Sciatic nerve (tissue), 2 donors: ENCODE measurements around the gene FIGLA. TPM values are rescaled to one million over a fixed set of nuclear protein-coding genes. Genes with fewer than 3 reads are reported as not detected.
"Not testable (repeated sequence)": the region's sequence is repeated elsewhere in the genome, so short reads cannot be mapped to it uniquely, and the experiment has no call there.

Experiments
- ATAC-seq: fragments of 200-7000 bp; cut with Tn5 transposase; one replicate; pipeline ENCODE4 v1.9.1; 2020; ENCODE audit warnings: mild to moderate bottlenecking, moderate library complexity
- DNase-seq: peaks from one replicate; pipeline ENCODE4 v3.0.0-alpha.2; 2020; ENCODE audit warnings: low spot score
- intact Hi-C: fragments of 100-400 bp; cut with DNase I; formaldehyde crosslinking; loops from one replicate; pipeline ENCODE4 v1.14.2; 2022
- total RNA-seq: library from RNA; stranded (reverse); fragmentation: NEBNext Ultra II Directional; extraction: Animal tissue kit (Norgen Biotek cat#: 25700); gene quantifications from one replicate; pipeline ENCODE4 v1.2.1, GENCODE V29; 2021
- donor health status: DM: no; HTN: no; CAD: no.
- donor health status: DM: no; HTN: no; CAD: no.

FIGLA gene
- total RNA-seq, 1 donor from 2014 or later, result 0.89 TPM

GRCh38 chr2:70752396-70752795, 38.0 kb downstream of the FIGLA start:
- no peak for ATAC-seq
- intact Hi-C loops, result no loop called here
- no peak for DNase-seq

GRCh38 chr2:70751881-70752280, 38.6 kb downstream of the FIGLA start:
- DNase-seq (no peak), ATAC-seq (no peak)
- intact Hi-C loops, result no loop called here

- intact Hi-C loops, result no loop called here
- no peak for DNase-seq
- no peak for ATAC-seq
Observed at GRCh38 chr2:70750320-70750719, 40.1 kb downstream of the FIGLA start.

- ATAC-seq (no peak), DNase-seq (no peak)
- intact Hi-C loops, result no loop called here
Observed at GRCh38 chr2:70748002-70748784, 42.2 kb downstream of the FIGLA start.

- ATAC-seq (no peak), DNase-seq (no peak)
- intact Hi-C loops, result no loop called here
Observed at GRCh38 chr2:70747284-70747683, 43.2 kb downstream of the FIGLA start.

GRCh38 chr2:70746094-70746974, 44.1 kb downstream of the FIGLA start:
- intact Hi-C loops, result no loop called here
- no peak for DNase-seq
- ATAC-seq, result no peak

GRCh38 chr2:70745276-70745825, 45.1 kb downstream of the FIGLA start:
- no peak for ATAC-seq
- intact Hi-C loops, result no loop called here

GRCh38 chr2:70744397-70744796, 46.0 kb downstream of the FIGLA start:
- intact Hi-C loops, result no loop called here
- ATAC-seq, result no peak
- DNase-seq, result no peak

More at GRCh38 chr2:70745276-70745825, 45.1 kb downstream of the FIGLA start:
- no peak for DNase-seq

GRCh38 chr2:70743677-70744076, 46.8 kb downstream of the FIGLA start:
- intact Hi-C loops, result no loop called here
- DNase-seq (no peak), ATAC-seq (no peak)

- no peak for DNase-seq
- intact Hi-C loops, result no loop called here
- ATAC-seq, result no peak
Observed at GRCh38 chr2:70743068-70743467, 47.4 kb downstream of the FIGLA start.

- intact Hi-C loops, ATAC-seq, DNase-seq: not testable (repeated sequence)
Observed at GRCh38 chr2:70739492-70739891, 51.0 kb downstream of the FIGLA start.

- DNase-seq, result no peak
- ATAC-seq, result no peak
- intact Hi-C loops, result no loop called here
Observed at GRCh38 chr2:70738159-70738558, 52.3 kb downstream of the FIGLA start.

- ATAC-seq (no peak), DNase-seq (no peak)
- intact Hi-C loops, result no loop called here
Observed at GRCh38 chr2:70735071-70735470, 55.4 kb downstream of the FIGLA start.

- intact Hi-C loops, result no loop called here
- DNase-seq, result no peak
- no peak for ATAC-seq
Observed at GRCh38 chr2:70733646-70734180, 56.7 kb downstream of the FIGLA start.

GRCh38 chr2:70732766-70733645, 57.4 kb downstream of the FIGLA start:
- ATAC-seq (no peak), DNase-seq (no peak)
- intact Hi-C loops, result no loop called here

GRCh38 chr2:70730730-70731129, 59.7 kb downstream of the FIGLA start:
- intact Hi-C loops, result no loop called here
- ATAC-seq (no peak), DNase-seq (no peak)

GRCh38 chr2:70729647-70730046, 60.8 kb downstream of the FIGLA start:
- ATAC-seq, result no peak
- no peak for DNase-seq
- intact Hi-C loops, result no loop called here

GRCh38 chr2:70728128-70728527, 62.3 kb downstream of the FIGLA start:
- DNase-seq, result no peak
- intact Hi-C loops, result no loop called here
- no peak for ATAC-seq
